Measurements from ENCODE around the gene MAP9.
"Not testable (repeated sequence)": the region's sequence is repeated elsewhere in the genome, so short reads cannot be mapped to it uniquely, and the experiment has no call there.

MAP9 gene

GRCh38 chr4:155319516-155319915 is 57.2 kb downstream of the MAP9 start:
- Histone ChIP-seq H4K12ac (ENCODE audit: low read depth, low read length) (no peak overlapping the region), H3K79me1 (ENCODE audit: low read length) (no peaks in the 10 kb centered on the region), H2AFZ (ENCODE audit: insufficient read depth, low read length, poor library complexity) (no peak overlapping the region), H3K27me3 (ENCODE audit: insufficient read depth, low read length) (no peaks in the 10 kb centered on the region), H3K79me2 (ENCODE audit: control insufficient read depth, insufficient read depth, low read length, poor library complexity) (no peaks in the 10 kb centered on the region), H3K23ac (ENCODE audit: low read length) (no peak overlapping the region), H2BK12ac (ENCODE audit: low read length) (no peak overlapping the region), H3K18ac (ENCODE audit: low read length) (no peak overlapping the region), H3K4me2 (ENCODE audit: low read length) (no peak overlapping the region), H3K27ac (ENCODE audit: low read depth, low read length) (no peak overlapping the region), H3K9ac (ENCODE audit: low read length) (no peak overlapping the region), H2BK5ac (ENCODE audit: low read depth, low read length, poor library complexity) (no peak overlapping the region), H3K4ac (ENCODE audit: low read depth, low read length) (no peak overlapping the region), H3K4me1 (ENCODE audit: control insufficient read depth in 1 of 2, insufficient read depth in 2 of 2, low read length in 2 of 2) (peaks cover 0 to 4% of the 10 kb centered on the region in 2 experiments), H3K36me3 (ENCODE audit: control insufficient read depth in 1 of 2, insufficient read depth in 2 of 2, low read length in 2 of 2) (no peaks in the 10 kb centered on the region), H4K8ac (ENCODE audit: low read depth, low read length) (no peak overlapping the region), H3K9me3 (ENCODE audit: insufficient read depth, low read depth, low read length) (peaks cover 5% of the 10 kb centered on the region), H3K14ac (ENCODE audit: low read length) (no peak overlapping the region), H2AK5ac (ENCODE audit: low read length) (no peak overlapping the region), H4K91ac (ENCODE audit: low read depth, low read length) (no peak overlapping the region), H3K4me3 (ENCODE audit: low read depth, low read length) (no peak overlapping the region), H2BK120ac (ENCODE audit: insufficient read depth, low read length, poor library complexity) (no peak overlapping the region)
- peak; percentile 29 to 77 for DNase-seq
- no CpG with 5 or more reads among the region's 1 CpG for WGBS (ENCODE audit: extremely low coverage, insufficient coverage, insufficient read length)

GRCh38 chr4:155312027-155312426 is 64.7 kb downstream of the MAP9 start:
- H4K12ac ChIP-seq (ENCODE audit: low read depth, low read length); H3K4me2 ChIP-seq (ENCODE audit: low read length): not testable (repeated sequence)
- WGBS (ENCODE audit: extremely low coverage, insufficient coverage, insufficient read length), result no CpG with 5 or more reads among the region's 5 CpGs

GRCh38 chr4:155307731-155308277 is 69.0 kb downstream of the MAP9 start:
- H2BK5ac ChIP-seq (ENCODE audit: low read depth, low read length, poor library complexity), result no peak overlapping the region
- no peak overlapping the region for H2BK120ac ChIP-seq (ENCODE audit: insufficient read depth, low read length, poor library complexity)
- no peak overlapping the region for H3K14ac ChIP-seq (ENCODE audit: low read length)
- no peaks in the 10 kb centered on the region for H3K79me1 ChIP-seq (ENCODE audit: low read length)
- H3K4me1 ChIP-seq (ENCODE audit: control insufficient read depth in 1 of 2, insufficient read depth in 2 of 2, low read length in 2 of 2), result no peaks in the 10 kb centered on the region
- no peak overlapping the region for H4K12ac ChIP-seq (ENCODE audit: low read depth, low read length)
- H3K9ac ChIP-seq (ENCODE audit: low read length), result no peak overlapping the region
- DNase-seq, result peak in 1 of 2 donors; percentile 7
- H2AFZ ChIP-seq (ENCODE audit: insufficient read depth, low read length, poor library complexity), result no peak overlapping the region
- H3K27ac ChIP-seq (ENCODE audit: low read depth, low read length), result no peak overlapping the region
- H4K91ac ChIP-seq (ENCODE audit: low read depth, low read length), result no peak overlapping the region
- no peaks in the 10 kb centered on the region for H3K9me3 ChIP-seq (ENCODE audit: insufficient read depth, low read depth, low read length)
- no peaks in the 10 kb centered on the region for H3K27me3 ChIP-seq (ENCODE audit: insufficient read depth, low read length)
- H2AK5ac ChIP-seq (ENCODE audit: low read length), result no peak overlapping the region
- H3K4me2 ChIP-seq (ENCODE audit: low read length), result no peak overlapping the region
- no peak overlapping the region for H3K4me3 ChIP-seq (ENCODE audit: low read depth, low read length)
- no peak overlapping the region for H3K4ac ChIP-seq (ENCODE audit: low read depth, low read length)
- no peaks in the 10 kb centered on the region for H3K36me3 ChIP-seq (ENCODE audit: control insufficient read depth in 1 of 2, insufficient read depth in 2 of 2, low read length in 2 of 2)
- H4K8ac ChIP-seq (ENCODE audit: low read depth, low read length), result no peak overlapping the region
- WGBS (ENCODE audit: extremely low coverage, insufficient coverage, insufficient read length), result no CpG with 5 or more reads among the region's 4 CpGs
- H2BK12ac ChIP-seq (ENCODE audit: low read length), result no peak overlapping the region
- H3K18ac ChIP-seq (ENCODE audit: low read length), result no peak overlapping the region
- H3K23ac ChIP-seq (ENCODE audit: low read length), result no peak overlapping the region
- no peaks in the 10 kb centered on the region for H3K79me2 ChIP-seq (ENCODE audit: control insufficient read depth, insufficient read depth, low read length, poor library complexity)

More at GRCh38 chr4:155312027-155312426, 64.7 kb downstream of the MAP9 start:
- not testable (repeated sequence) for H3K4me1 ChIP-seq (ENCODE audit: control insufficient read depth in 1 of 2, insufficient read depth in 2 of 2, low read length in 2 of 2); H2AK5ac ChIP-seq (ENCODE audit: low read length); DNase-seq; H3K4me3 ChIP-seq (ENCODE audit: low read depth, low read length); H3K4ac ChIP-seq (ENCODE audit: low read depth, low read length); H2BK5ac ChIP-seq (ENCODE audit: low read depth, low read length, poor library complexity); H4K8ac ChIP-seq (ENCODE audit: low read depth, low read length); H2AFZ ChIP-seq (ENCODE audit: insufficient read depth, low read length, poor library complexity); H2BK12ac ChIP-seq (ENCODE audit: low read length); H3K14ac ChIP-seq (ENCODE audit: low read length); H2BK120ac ChIP-seq (ENCODE audit: insufficient read depth, low read length, poor library complexity); H3K27ac ChIP-seq (ENCODE audit: low read depth, low read length); H3K36me3 ChIP-seq (ENCODE audit: control insufficient read depth in 1 of 2, insufficient read depth in 2 of 2, low read length in 2 of 2); H3K79me1 ChIP-seq (ENCODE audit: low read length); H3K79me2 ChIP-seq (ENCODE audit: control insufficient read depth, insufficient read depth, low read length, poor library complexity); H3K9me3 ChIP-seq (ENCODE audit: insufficient read depth, low read depth, low read length); H3K18ac ChIP-seq (ENCODE audit: low read length); H3K27me3 ChIP-seq (ENCODE audit: insufficient read depth, low read length); H4K91ac ChIP-seq (ENCODE audit: low read depth, low read length); H3K23ac ChIP-seq (ENCODE audit: low read length); H3K9ac ChIP-seq (ENCODE audit: low read length)

GRCh38 chr4:155305619-155306018 is 71.1 kb downstream of the MAP9 start:
- Histone ChIP-seq H3K79me1 (ENCODE audit: low read length) (no peaks in the 10 kb centered on the region), H4K12ac (ENCODE audit: low read depth, low read length) (no peak overlapping the region), H3K36me3 (ENCODE audit: control insufficient read depth in 1 of 2, insufficient read depth in 2 of 2, low read length in 2 of 2) (no peaks in the 10 kb centered on the region), H3K14ac (ENCODE audit: low read length) (no peak overlapping the region), H4K8ac (ENCODE audit: low read depth, low read length) (no peak overlapping the region), H3K4me1 (ENCODE audit: control insufficient read depth in 1 of 2, insufficient read depth in 2 of 2, low read length in 2 of 2) (no peaks in the 10 kb centered on the region), H2AK5ac (ENCODE audit: low read length) (no peak overlapping the region), H3K23ac (ENCODE audit: low read length) (no peak overlapping the region), H2BK5ac (ENCODE audit: low read depth, low read length, poor library complexity) (no peak overlapping the region), H3K4ac (ENCODE audit: low read depth, low read length) (no peak overlapping the region), H3K9ac (ENCODE audit: low read length) (no peak overlapping the region), H3K27ac (ENCODE audit: low read depth, low read length) (no peak overlapping the region), H3K27me3 (ENCODE audit: insufficient read depth, low read length) (no peaks in the 10 kb centered on the region), H3K4me3 (ENCODE audit: low read depth, low read length) (no peak overlapping the region), H3K4me2 (ENCODE audit: low read length) (no peak overlapping the region), H2AFZ (ENCODE audit: insufficient read depth, low read length, poor library complexity) (no peak overlapping the region), H2BK120ac (ENCODE audit: insufficient read depth, low read length, poor library complexity) (no peak overlapping the region), H4K91ac (ENCODE audit: low read depth, low read length) (no peak overlapping the region), H3K18ac (ENCODE audit: low read length) (no peak overlapping the region), H3K79me2 (ENCODE audit: control insufficient read depth, insufficient read depth, low read length, poor library complexity) (no peaks in the 10 kb centered on the region), H3K9me3 (ENCODE audit: insufficient read depth, low read depth, low read length) (no peaks in the 10 kb centered on the region), H2BK12ac (ENCODE audit: low read length) (no peak overlapping the region)
- WGBS (ENCODE audit: extremely low coverage, insufficient coverage, insufficient read length), result no CpG with 5 or more reads among the region's 7 CpGs
- no peak for DNase-seq

Measured in trophoblast cell (in vitro differentiated cells and primary cell).